GM21717 (cell line): ENCODE results near the gene MYADML2.
"Not testable (repeated sequence)": the region's sequence is repeated elsewhere in the genome, so short reads cannot be mapped to it uniquely, and the experiment has no call there.

ENCODE experiments used
- ATAC-seq: cut with Tn5 transposase; IDR thresholded peaks from one replicate; pipeline ENCODE4 v1.9.1; 2021; ENCODE audit warnings: mild to moderate bottlenecking, moderate library complexity; ENCODE audit not compliant: unreplicated experiment

Gene MYADML2

DNA sequence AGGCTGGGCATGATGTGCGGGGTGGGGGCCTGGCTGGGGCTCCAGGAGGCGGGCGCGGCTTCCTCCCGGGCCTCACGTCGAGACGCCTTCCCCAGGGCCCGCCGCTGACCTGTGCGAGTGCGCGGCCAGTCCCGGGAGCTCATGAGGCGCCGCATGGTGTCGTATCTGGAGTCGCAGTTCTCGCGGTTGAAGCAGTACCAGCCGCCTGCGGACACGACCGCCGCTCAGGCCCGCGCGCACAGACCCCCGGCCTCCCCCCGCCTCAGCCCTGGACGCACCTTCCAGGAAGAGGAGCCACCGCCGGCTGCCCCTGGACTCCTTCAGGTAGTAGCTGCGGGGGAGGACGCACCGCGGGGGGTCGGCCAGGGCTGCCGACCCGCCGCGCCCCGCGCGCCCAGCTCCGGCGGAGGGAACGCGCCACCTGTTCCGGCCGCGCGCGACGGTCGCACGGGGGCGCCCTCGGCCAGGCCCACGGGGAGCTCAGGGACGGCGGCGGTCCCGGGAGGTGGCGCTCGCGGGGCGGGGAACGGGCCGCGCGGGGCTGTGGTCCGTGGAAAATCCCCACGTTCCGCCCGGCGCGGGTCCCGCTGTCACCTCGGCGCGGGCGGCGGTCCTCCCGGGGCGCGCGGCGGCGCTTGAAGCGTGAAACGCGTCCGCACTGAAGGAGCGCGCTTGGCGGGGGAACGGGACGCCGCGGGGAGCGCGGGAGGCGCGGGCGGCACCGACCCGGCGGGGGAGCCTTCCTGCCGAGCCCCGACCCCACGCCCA lies 12.5 kb upstream of the MYADML2 start:
- ATAC-seq: no peak

DNA sequence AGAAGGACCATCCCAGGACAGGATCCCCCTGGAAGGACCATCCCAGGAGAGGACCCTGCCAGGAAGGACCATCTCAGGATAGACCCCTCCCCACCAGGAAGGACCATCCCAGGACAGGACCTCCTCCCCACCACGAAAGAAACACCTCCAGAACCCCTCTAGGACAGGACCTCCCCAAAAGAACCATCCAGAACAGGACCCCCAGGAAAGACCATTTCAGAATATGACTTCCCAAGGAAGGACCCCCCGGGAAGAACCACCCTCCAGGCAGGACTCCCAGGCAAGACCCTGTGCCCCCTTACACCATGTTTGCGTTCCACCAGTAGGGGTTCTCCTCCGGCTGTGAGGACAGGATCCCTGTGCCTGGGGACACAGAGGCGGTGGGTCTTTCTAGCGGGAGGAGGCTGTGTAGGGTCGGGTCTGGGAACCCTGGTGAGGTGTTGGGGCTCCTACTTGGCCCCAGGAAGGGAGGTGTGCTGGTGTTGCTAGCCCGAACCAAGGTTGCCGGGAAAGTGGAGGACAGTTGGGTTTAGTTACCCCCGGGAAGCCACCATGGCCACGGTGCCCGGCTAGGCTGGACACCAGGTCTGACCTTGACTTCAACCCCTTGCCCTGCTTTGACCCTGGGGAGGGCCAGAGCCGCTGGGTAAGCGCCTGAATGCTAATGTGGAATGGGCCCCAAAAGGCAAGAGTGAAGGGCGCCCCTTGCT lies 11.8 kb upstream of the MYADML2 start:
- no peak for ATAC-seq

DNA sequence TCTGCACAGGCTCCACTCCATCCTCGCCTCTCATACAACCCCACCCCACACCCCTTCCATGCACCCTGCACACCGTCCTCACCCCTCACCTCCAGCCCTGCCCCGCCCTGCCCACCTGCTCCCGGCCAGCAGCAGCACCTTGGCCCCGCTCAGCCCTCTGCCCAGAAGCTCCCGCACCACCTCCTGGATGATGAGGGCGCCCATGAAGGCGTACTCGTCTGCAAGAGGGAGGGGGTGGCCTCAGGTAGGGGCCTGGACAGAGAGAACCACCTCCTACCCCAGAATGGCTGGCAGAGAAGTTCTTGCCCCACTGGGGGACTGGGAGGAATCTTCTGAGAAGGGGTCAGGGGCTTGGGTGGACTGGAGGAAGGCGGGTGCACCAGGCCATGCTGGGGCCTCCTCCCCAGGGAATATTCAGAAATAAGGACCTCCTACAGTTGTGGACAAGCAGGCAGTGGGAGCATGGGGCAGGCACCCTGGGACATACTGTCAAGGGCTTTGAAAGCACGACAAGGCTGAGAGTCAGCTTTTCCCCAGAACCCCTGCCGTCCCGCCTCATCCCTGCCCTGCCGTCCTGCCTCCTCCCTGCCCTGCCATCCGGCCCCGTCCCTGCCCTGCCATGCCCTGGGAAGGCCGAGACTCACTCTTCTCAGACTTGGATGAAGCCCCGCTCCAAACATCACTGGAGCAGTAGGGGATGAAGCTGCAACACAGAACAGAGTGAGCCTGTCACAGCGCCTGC lies 10.8 kb upstream of the MYADML2 start:
- ATAC-seq: no peak

- no peak for ATAC-seq
Measured at GRCh38 chr17:81956607-81957589, 9.9 kb upstream of the MYADML2 start.

DNA sequence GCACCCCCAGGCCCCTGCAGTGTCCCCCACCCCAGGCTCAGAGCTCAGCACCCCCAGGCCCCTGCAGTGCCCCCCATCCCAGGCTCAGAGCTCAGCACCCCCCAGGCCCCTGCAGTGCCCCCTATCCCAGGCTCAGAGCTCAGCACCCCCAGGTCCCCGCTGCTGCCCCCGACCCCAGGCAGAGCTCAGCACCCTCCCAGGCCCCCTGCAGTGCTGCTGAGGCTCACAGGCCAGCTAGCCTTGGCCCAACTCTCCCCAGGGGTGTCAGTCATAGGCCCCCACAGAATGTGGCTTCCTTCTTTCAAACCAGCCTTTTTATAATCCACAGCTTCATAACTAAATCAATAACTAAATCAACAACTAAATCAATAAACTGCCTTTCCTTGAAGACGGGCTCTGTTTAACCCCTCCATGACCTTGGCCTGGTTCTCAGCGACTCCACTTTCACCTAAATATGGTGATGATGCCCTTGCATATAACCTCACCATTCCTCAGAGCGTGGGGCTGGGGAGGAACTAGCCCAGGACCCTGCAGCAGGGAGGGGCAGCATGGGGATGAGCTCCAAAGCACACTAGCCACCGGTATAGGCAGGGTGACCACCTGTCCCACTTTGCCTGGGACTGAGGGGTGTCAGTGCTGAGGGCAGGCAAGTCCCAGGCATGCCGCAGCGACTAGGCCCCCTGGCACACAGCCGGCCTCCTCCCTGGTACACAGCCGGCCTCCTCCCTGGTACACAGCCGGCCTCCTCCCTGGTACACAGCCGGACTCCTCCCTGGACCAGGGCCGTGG lies 8.9 kb upstream of the MYADML2 start:
- ATAC-seq: no peak

GRCh38 chr17:81955058-81955681 lies 8.1 kb upstream of the MYADML2 start:
- no peak for ATAC-seq

DNA sequence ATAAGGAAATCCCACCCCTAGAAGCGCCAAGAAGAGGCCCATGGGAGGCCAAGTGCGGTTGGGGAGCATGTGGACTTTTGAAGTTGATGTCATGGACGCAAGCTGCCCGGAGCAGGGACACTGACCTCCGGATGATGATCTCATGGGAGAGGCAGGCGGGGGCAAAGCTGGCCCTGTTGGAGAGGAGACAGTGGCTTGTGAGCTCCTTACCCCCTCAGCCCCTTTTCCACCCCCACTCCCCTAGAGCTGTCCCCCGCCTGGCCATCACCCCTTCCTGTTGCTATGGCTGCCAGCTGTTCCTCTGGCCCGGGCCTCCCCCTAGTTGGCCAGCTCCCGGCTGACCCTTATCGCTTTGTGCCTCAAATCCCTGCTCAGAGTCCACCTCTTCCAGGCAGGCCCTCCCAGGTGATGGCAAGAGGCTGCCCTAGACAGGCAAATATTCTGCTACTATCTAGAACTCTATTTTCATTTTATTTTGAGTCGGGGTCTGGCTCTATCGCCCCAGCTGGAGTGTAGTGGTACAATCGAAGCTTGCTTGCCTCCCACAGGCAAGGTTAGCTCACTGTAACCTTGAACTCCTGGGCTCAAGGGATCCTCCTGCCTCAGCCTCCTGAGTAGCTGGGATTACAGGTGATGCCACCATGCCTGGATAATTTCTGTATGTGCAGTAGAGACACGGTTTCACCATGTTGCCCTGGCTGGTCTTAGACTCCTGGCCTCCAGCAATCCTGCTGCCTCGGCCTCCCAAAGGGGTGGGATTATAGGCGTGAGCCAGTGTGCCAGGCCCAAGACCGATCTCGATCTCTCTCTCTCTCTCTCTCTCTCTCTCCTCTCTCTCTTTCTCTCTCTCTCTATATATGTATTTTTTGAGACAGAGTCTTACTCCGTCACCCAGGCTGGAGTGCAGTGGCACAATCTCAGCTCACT lies 7.4 kb upstream of the MYADML2 start:
- ATAC-seq: no peak

DNA sequence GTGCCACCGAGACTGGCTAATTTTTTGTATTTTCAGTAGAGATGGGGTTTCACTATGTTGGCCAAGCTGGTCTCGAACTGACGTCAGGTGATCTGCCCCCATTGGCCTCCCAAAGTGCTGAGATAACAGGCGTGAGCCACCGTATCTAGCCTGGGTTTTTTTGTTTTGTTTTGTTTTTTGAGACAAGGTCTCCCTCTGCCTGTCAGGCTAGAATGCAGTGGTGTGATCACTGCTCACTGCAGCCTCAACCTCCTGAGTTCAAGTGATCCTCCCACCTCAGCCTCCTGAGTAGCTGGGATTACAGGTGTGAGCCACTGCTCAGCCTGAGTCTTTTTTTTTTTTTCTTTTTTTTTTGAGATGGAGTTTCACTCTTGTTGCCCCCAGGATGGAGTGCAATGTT lies 6.4 kb upstream of the MYADML2 start:
- ATAC-seq: not testable (repeated sequence)

- no peak for ATAC-seq
Measured at GRCh38 chr17:81952792-81953228, 5.8 kb upstream of the MYADML2 start.

- ATAC-seq: no peak
Measured at GRCh38 chr17:81951785-81952684, 5.0 kb upstream of the MYADML2 start.

- no peak for ATAC-seq
Measured at GRCh38 chr17:81950501-81950900, 3.5 kb upstream of the MYADML2 start.

DNA sequence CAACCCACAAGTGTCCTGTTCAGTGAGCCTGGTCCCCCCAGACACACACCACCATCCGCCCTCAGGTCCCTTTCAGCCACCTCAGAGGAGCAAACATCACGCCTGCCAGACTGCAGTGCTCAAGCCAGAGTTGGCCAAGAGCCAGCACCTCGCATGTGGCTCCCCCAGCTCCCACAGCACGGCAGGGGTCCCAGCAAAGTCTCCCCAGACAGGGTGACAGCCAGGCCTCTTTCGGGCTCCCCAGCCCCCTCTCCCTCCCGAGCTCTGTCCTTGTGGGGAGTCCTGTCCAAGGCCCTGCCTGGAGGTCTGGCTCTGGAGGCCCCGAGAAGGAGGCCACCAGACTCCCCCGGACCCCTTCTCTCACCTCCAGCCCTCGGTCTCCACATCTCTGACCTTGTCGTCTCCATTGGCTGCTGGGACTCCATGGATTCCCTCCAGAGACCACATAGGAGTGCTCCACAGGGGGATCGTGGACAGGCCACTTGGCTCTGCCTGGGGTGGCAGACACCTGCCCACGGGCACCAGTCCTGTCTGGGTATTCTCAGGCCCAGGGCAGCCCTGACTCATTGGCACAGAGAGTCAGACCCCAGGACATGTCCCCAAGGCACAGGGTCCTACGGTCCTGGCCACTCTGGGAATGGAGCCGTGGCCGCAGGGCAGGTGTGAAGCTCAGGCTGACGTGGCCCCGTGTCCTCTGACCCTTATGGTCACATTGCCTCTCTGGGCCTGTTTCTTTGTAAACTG lies 1.8 kb upstream of the MYADML2 start:
- ATAC-seq: no peak

DNA sequence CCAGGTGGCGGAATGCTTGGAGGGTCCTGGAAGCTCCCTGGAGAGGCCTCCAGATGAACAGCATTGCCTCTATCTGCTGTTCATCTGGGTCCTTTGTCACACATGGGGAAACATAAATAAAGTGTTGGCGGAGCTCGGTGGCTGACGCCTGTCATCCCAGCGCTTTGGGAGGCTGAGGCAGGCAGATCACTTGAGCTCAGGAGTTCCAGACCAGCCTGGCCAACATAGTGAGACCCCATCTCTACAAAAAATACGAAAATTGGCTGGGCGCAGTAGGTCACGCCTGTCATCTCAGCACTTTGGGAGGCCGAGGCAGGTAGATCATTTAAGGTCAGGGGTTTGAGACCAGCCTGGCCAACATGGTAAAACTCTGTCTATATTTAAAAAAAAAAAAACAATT lies 2.2 kb downstream of the MYADML2 start:
- no peak for ATAC-seq

- no peak for ATAC-seq
Measured at GRCh38 chr17:81942167-81942553, 4.9 kb downstream of the MYADML2 start.

DNA sequence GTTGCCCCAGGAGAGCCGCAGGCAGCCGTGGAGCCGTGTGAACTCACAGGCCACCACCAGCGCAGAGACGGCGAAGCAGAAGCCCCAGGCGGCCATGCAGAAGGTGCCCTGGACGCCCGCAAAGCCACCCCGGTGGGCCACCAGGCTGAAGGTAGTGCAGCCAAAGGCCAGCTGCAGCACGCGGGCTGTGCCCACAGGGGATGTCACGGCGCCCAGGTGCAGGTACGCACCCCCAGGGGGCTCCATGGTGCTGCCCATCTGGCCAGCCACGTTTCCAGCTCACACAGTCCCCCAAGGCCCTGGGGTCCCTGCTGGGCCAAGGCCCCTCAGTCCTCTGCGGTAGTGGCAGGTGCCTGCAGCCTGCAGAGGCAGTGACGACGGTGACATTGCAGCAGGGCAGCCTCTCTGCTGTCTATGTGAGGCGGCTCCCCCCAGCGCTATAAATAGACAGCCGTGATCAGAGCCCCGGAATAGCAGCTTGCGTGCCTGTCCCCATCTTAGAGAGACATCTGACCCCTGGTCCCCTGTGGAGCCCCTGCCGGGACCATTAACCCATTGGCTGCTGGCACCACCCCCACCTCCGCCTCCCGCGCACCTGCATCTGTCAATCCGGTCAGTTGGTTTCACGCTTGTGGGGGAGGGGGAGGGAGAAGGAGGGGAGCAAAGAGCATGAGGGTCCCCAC lies 5.4 kb downstream of the MYADML2 start:
- no peak for ATAC-seq
